ENCODE results near the gene INTS4.

- no peak for TF ChIP-seq ZNF274 (IDR thresholded peaks at IDR 0.05; ENCODE audit: low read length)
- TF ChIP-seq ZNF274 (tag by site-specific recombination; IDR thresholded peaks at IDR 0.05; ENCODE audit: borderline replicate concordance), result no peak
- TF ChIP-seq ZNF501 (tag by site-specific recombination; IDR thresholded peaks at IDR 0.05), result peak; percentile 15; the same call in 1 of the 2 replicates
- TF ChIP-seq TRIM28 (IDR thresholded peaks at IDR 0.05; ENCODE audit: borderline replicate concordance, low read length), result peak; percentile 72; the same call in 1 of the 2 replicates
- no peak for TF ChIP-seq MEIS1 (CRISPR knock-in tag; IDR thresholded peaks at IDR 0.05; ENCODE audit: borderline replicate concordance)
- no peak for TF ChIP-seq ZNF239 (tag by site-specific recombination; IDR thresholded peaks at IDR 0.05)
- no peak for TF ChIP-seq ZNF23 (tag by site-specific recombination; IDR thresholded peaks at IDR 0.05; ENCODE audit: borderline replicate concordance)
- TF ChIP-seq CTCF (tag by site-specific recombination; IDR thresholded peaks at IDR 0.05), result no peak
- no peak for TF ChIP-seq ZNF837 (tag by site-specific recombination; IDR thresholded peaks at IDR 0.05)
- no peak for TF ChIP-seq ZNF404 (tag by site-specific recombination; IDR thresholded peaks at IDR 0.05)
- peak; percentile 74 for TF ChIP-seq PATZ1 (tag by site-specific recombination; IDR thresholded peaks at IDR 0.05)
- no peak for TF ChIP-seq TCF7L2 (IDR thresholded peaks at IDR 0.05; ENCODE audit: borderline replicate concordance, low read depth, low read length)
- TF ChIP-seq IKZF3 (tag by site-specific recombination; IDR thresholded peaks at IDR 0.05), result peak; percentile 92
Measured at GRCh38 chr11:77994434-77995362, at the start of gene INTS4.
